CD14-positive monocyte (primary cell): ENCODE data around the gene TMEM109. TPM values are rescaled to one million over a fixed set of nuclear protein-coding genes. Genes with fewer than 3 reads are reported as not detected.

Experiments used
- DNase-seq, 3 donors: peaks; one replicate each; pipeline ENCODE4 v3.0.0-alpha.2; 2011 to 2022
- H2AFZ ChIP-seq: 2 replicates; pipeline ENCODE4 v1.6.0; 2012; ENCODE audit warnings: mild to moderate bottlenecking, low read depth, low read length, inconsistent platforms; ENCODE audit not compliant: insufficient read depth, poor library complexity, severe bottlenecking
- H3K27ac ChIP-seq, 2 donors: 1 replicate in 1 of 2; 2 replicates in 1 of 2; pipeline ENCODE4 v1.5.1; 2012 to 2013; ENCODE audit warnings: low read length in 2 of 2, control low read depth in 1 of 2, inconsistent platforms in 1 of 2, low read depth in 1 of 2, mild to moderate bottlenecking in 1 of 2
- H3K27me3 ChIP-seq, 2 donors: one replicate each; pipeline versions ENCODE4 v1.6.0 to v1.6.1; 2011 to 2013; ENCODE audit warnings: low read length in 2 of 2; ENCODE audit not compliant: control insufficient read depth in 2 of 2, insufficient read depth in 2 of 2
- H3K36me3 ChIP-seq, 2 donors: replicated peaks in 1 of 2; 1 replicate in 1 of 2; 2 replicates in 1 of 2; pipeline versions ENCODE4 v1.5.1 to v1.6.1; 2012 to 2013; ENCODE audit warnings: low read length in 2 of 2, control low read depth in 1 of 2, inconsistent platforms in 1 of 2, mild to moderate bottlenecking in 1 of 2; ENCODE audit not compliant: insufficient read depth in 2 of 2, control insufficient read depth in 1 of 2
- H3K4me1 ChIP-seq, 2 donors: 1 replicate in 1 of 2; 2 replicates in 1 of 2; pipeline versions ENCODE4 v1.5.1 to v1.6.1; 2012 to 2013; ENCODE audit warnings: low read length in 2 of 2, control low read depth in 1 of 2, inconsistent platforms in 1 of 2, mild to moderate bottlenecking in 1 of 2, moderate library complexity in 1 of 2; ENCODE audit not compliant: insufficient read depth in 2 of 2, control insufficient read depth in 1 of 2
- H3K4me2 ChIP-seq: replicated peaks from 2 replicates; pipeline ENCODE3; 2012; ENCODE audit warnings: low read length, moderate library complexity, mild to moderate bottlenecking; ENCODE audit not compliant: poor library complexity, severe bottlenecking; ENCODE audit errors: extremely low read depth
- H3K4me3 ChIP-seq, 3 experiments: fragments of 200-600 bp in 1 of 3; sonication (generic) in 1 of 3; replicated peaks in 1 of 3; 1 replicate in 2 of 3; 2 replicates in 1 of 3; pipeline ENCODE4 v1.5.1; 2011 to 2013; ENCODE audit warnings: low read length in 3 of 3, mild to moderate bottlenecking in 3 of 3, control low read depth in 2 of 3, low read depth in 2 of 3, inconsistent platforms in 1 of 3, moderate library complexity in 1 of 3
- H3K79me2 ChIP-seq: 2 replicates; pipeline ENCODE4 v1.6.0; 2012; ENCODE audit warnings: mild to moderate bottlenecking, control low read depth, inconsistent platforms, low read length, moderate library complexity; ENCODE audit not compliant: insufficient read depth
- H3K9ac ChIP-seq: 2 replicates; pipeline ENCODE4 v1.6.0; 2017; ENCODE audit warnings: low read length, mild to moderate bottlenecking; ENCODE audit not compliant: insufficient read depth, poor library complexity, severe bottlenecking
- H3K9me3 ChIP-seq, 2 donors: replicated peaks in 1 of 2; 1 replicate in 1 of 2; 2 replicates in 1 of 2; pipeline versions ENCODE4 v1.5.1 to v1.6.1; 2012 to 2013; ENCODE audit warnings: low read length in 2 of 2, control low read depth in 1 of 2; ENCODE audit not compliant: control insufficient read depth in 1 of 2, insufficient read depth in 1 of 2
- H4K20me1 ChIP-seq: 2 replicates; pipeline ENCODE4 v1.6.0; 2012; ENCODE audit warnings: mild to moderate bottlenecking, low read length, control low read depth, moderate library complexity; ENCODE audit not compliant: insufficient read depth
- H3K27ac Mint-ChIP-seq, 7 donors: one replicate each; pipeline ENCODE4 v1.8.0; 2020; ENCODE audit warnings: mild to moderate bottlenecking in 7 of 7, mixed read lengths in 7 of 7, moderate library complexity in 6 of 7, inconsistent platforms in 2 of 7
- H3K27me3 Mint-ChIP-seq, 3 donors: one replicate each; pipeline ENCODE4 v1.8.0; 2021 to 2022; ENCODE audit warnings: low read depth in 3 of 3, mild to moderate bottlenecking in 3 of 3, mixed read lengths in 3 of 3, moderate library complexity in 3 of 3, inconsistent platforms in 1 of 3
- H3K36me3 Mint-ChIP-seq, 2 donors: one replicate each; pipeline ENCODE4 v1.8.0; 2020; ENCODE audit warnings: mixed read lengths in 2 of 2, inconsistent platforms in 1 of 2, mild to moderate bottlenecking in 1 of 2
- H3K4me1 Mint-ChIP-seq: one replicate; pipeline ENCODE4 v1.8.0; 2020; ENCODE audit warnings: mild to moderate bottlenecking, mixed read lengths
- H3K4me3 Mint-ChIP-seq, 2 donors: one replicate each; pipeline ENCODE4 v1.8.0; 2020; ENCODE audit warnings: mild to moderate bottlenecking in 2 of 2, mixed read lengths in 2 of 2, moderate library complexity in 1 of 2
- H3K9me3 Mint-ChIP-seq, 7 donors: one replicate each; pipeline ENCODE4 v1.8.0; 2020 to 2022; ENCODE audit warnings: mixed read lengths in 7 of 7, mild to moderate bottlenecking in 6 of 7, moderate library complexity in 6 of 7, inconsistent platforms in 2 of 7
- WGBS: methylation state at CpG from one replicate; pipeline ENCODE4 v1.1.5; 2013; ENCODE audit warnings: missing lambda C conversion rate; ENCODE audit not compliant: insufficient coverage; 5-methylcytosine and 5-hydroxymethylcytosine counted together
- intact Hi-C, 2 donors: fragments of 100-400 bp; cut with micrococcal nuclease; formaldehyde crosslinking; loops; one replicate each; pipeline versions ENCODE4 v1.15.0 to v1.15.1; 2023
- polyA plus RNA-seq, 3 donors: library from polyadenylated mRNA; depleted of rRNA in 1 of 3; unstranded in 2 of 3; stranded (reverse) in 1 of 3; fragments of 300-500 nt in 2 of 3; fragments of >200 nt in 1 of 3; fragmentation: Illumina TruSeq in 2 of 3; gene quantifications; 1 replicate in 2 of 3; 2 replicates in 1 of 3; pipeline ENCODE4 v1.2.3, GENCODE V29; 2012 to 2021
- TF ChIP-seq, protein P1 (sequence below): fragments of 200-600 bp; IDR thresholded peaks from one replicate; pipeline ENCODE4 v1.8.0; 2022; ENCODE audit warnings: antibody characterized with exemption, mild to moderate bottlenecking

Gene TMEM109
- polyA plus RNA-seq, 3 donors: 22.7 to 112 (median 110) TPM

DNA sequence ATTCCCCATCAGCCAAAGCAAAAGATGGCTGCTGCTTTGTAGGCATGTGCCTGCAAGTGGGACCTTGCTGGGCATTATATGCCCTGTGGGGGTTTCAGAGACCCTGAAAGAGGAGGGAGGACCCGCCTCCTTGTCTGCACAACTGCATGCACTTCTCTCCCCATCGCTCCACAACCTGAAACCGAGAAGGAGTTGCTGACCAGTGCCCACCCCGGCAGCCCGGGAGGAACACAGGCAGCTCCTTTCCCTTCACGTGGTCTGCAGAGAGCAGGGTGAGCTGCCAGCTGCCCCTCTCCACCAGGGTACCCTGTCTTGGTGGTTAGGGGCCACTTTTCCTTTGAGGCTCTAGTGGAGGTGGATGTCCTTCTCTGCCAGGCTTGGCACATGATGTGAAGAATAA is 8.9 kb downstream of the TMEM109 start:
- Histone ChIP-seq H4K20me1 (peaks cover 13% of the 10 kb centered on the region), H3K4me1 (peaks cover 39% of the 10 kb centered on the region in 2 donors), H3K9me3 (peaks cover 0 to 9% of the 10 kb centered on the region in 2 donors), H3K79me2 (peaks cover 17% of the 10 kb centered on the region), H2AFZ (no peak overlapping the region), H3K9ac (no peak overlapping the region), H3K27me3 (peaks cover 25 to 44% of the 10 kb centered on the region in 2 donors), H3K27ac (no peak overlapping the region), H3K4me2 (no peak overlapping the region), H3K36me3 (peaks cover 30 to 39% of the 10 kb centered on the region in 2 donors), H3K4me3 (no peak overlapping the region)
- TF ChIP-seq, protein P1, sequence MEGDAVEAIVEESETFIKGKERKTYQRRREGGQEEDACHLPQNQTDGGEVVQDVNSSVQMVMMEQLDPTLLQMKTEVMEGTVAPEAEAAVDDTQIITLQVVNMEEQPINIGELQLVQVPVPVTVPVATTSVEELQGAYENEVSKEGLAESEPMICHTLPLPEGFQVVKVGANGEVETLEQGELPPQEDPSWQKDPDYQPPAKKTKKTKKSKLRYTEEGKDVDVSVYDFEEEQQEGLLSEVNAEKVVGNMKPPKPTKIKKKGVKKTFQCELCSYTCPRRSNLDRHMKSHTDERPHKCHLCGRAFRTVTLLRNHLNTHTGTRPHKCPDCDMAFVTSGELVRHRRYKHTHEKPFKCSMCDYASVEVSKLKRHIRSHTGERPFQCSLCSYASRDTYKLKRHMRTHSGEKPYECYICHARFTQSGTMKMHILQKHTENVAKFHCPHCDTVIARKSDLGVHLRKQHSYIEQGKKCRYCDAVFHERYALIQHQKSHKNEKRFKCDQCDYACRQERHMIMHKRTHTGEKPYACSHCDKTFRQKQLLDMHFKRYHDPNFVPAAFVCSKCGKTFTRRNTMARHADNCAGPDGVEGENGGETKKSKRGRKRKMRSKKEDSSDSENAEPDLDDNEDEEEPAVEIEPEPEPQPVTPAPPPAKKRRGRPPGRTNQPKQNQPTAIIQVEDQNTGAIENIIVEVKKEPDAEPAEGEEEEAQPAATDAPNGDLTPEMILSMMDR: no peak
- peaks cover 40 to 43% of the 10 kb centered on the region in 2 donors for H3K36me3 Mint-ChIP-seq
- peak overlapping the region in 1 of 2 donors; percentile 83 for H3K4me3 Mint-ChIP-seq
- H3K4me1 Mint-ChIP-seq: peaks cover 33% of the 10 kb centered on the region
- intact Hi-C loops: no loop called here
- no peak overlapping the region for H3K27ac Mint-ChIP-seq
- peaks cover 41 to 56% (median 50%) of the 10 kb centered on the region in 3 donors for H3K27me3 Mint-ChIP-seq
- no peak for DNase-seq
- H3K9me3 Mint-ChIP-seq: peaks cover 0 to 10% (median 4%) of the 10 kb centered on the region in 7 donors
- no CpG with 5 or more reads among the region's 6 CpGs for WGBS

DNA sequence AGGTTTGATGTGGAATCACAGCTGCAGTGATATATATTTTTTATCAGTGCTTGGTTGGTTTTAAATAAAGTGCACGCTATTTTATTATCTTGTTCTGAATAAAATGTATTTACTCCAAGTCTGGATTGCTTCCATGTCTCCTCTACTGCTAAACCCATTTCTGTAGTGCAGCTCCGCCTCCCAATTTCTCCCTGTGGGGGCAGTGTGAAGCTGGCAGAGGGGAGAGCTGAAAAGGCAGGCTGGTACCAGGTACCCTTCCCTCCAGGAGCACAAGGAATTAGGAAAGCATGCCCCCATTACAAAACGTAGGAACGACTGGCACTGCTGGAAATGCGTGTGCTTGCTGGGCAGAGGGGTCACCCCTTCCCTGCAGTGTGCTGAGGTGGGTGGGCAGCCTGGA is 9.4 kb downstream of the TMEM109 start:
- no peak overlapping the region for H3K4me2 ChIP-seq
- DNase-seq: no peak
- peaks cover 29% of the 10 kb centered on the region for H3K4me1 Mint-ChIP-seq
- H3K27me3 ChIP-seq: peaks cover 25 to 44% of the 10 kb centered on the region in 2 donors
- H3K36me3 ChIP-seq: peaks cover 30 to 39% of the 10 kb centered on the region in 2 donors
- peaks cover 40 to 43% of the 10 kb centered on the region in 2 donors for H3K36me3 Mint-ChIP-seq
- H4K20me1 ChIP-seq: peaks cover 12% of the 10 kb centered on the region
- H3K27ac ChIP-seq: no peak overlapping the region
- peaks cover 0 to 9% of the 10 kb centered on the region in 2 donors for H3K9me3 ChIP-seq
- H2AFZ ChIP-seq: no peak overlapping the region
- intact Hi-C loops: no loop called here
- TF ChIP-seq, protein P1: no peak
- H3K4me3 Mint-ChIP-seq: peak overlapping the region in 1 of 2 donors; percentile 83
- no CpG with 5 or more reads among the region's 5 CpGs for WGBS
- no peak overlapping the region for H3K27ac Mint-ChIP-seq
- peaks cover 35% of the 10 kb centered on the region in 2 donors for H3K4me1 ChIP-seq
- peaks cover 45 to 56% (median 50%) of the 10 kb centered on the region in 3 donors for H3K27me3 Mint-ChIP-seq
- no peak overlapping the region for H3K9ac ChIP-seq
- peaks cover 13% of the 10 kb centered on the region for H3K79me2 ChIP-seq
- H3K9me3 Mint-ChIP-seq: peaks cover 0 to 10% (median 4%) of the 10 kb centered on the region in 7 donors
- no peak overlapping the region for H3K4me3 ChIP-seq
